COLO668 (cell line): ENCODE data around the gene LIX1L.
A peak's percentile ranks its signal among the peaks of the same experiment; 100 is the strongest.

Experiments used
- DNase-seq: peaks from one replicate; lab custom pipeline; 2025; ENCODE audit not compliant: unreplicated experiment; lab: John Stamatoyannopoulos, UW

The LIX1L gene

GRCh38 chr1:145985502-145986439 is 28.0 kb upstream of the LIX1L start:
- DNase-seq = peak; percentile 28

GRCh38 chr1:145985129-145985501 is 27.3 kb upstream of the LIX1L start:
- no peak for DNase-seq

DNA sequence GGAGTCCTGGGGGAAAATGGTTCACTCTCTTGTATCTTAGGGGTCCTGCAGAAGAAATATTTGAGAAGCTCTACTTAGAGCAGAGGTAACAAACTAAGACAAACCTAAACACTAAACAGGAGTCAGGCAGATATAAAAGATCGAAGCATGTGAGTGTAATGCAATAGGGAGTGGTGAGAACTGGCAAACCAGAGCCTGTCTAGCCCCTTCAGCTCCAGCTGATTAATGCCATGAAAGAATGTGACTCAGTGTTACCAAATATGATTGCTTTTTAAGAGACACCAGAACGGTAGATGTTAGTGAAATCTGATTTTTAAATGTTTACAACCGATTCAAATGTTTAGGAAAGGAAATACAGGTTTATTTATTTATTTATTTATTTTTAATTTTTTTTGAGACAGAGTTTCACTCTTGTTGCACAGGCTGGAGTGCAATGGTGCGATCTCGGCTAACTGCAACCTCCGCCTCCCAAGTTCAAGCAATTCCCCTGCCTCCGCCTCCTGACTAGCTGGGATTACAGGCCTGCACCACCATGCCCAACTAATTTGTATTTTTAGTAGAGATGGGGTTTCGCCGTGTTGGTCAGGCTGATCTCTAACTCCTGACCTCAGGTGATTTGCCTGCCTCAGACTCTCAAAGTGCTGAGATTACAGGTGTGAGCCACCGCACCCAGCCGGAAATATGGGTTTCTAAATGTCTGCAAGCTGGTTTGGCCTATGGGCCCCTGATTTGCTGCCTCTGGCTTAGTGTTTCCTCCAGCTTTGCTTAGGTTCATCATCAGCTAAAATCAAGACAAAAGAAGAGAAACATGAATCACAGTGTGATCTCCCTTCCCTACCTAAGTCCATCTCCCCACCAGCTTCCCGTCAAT is 26.4 kb upstream of the LIX1L start:
- DNase-seq = no peak

DNA sequence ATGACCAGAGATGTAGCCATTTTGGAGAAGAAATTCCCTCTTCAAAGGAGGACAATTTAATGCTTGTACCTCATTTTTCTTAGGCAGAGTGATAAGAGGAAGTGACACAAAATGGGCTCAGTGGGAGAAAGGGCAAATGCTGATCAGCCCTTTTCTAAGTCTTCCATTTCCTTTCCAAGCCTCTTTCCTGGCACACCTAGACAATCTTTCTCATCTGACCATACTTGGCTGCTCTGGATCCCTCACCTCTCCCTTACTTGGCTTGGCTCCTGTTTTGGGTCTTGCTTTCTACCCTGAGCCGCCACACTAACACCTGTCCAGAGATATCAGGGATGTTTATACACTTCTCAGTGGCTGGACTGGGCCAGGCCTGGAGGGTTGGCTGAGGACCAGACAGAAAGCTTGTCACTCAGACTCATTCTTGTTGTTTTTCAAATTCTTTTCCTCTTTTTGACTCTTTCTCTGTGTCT is 25.4 kb upstream of the LIX1L start:
- DNase-seq = no peak

GRCh38 chr1:145982010-145982723 is 24.4 kb upstream of the LIX1L start:
- no peak for DNase-seq

- no peak for DNase-seq
Observed at GRCh38 chr1:145980457-145980994, 22.7 kb upstream of the LIX1L start.

- DNase-seq = no peak
Observed at GRCh38 chr1:145979746-145980456, 22.1 kb upstream of the LIX1L start.

- peak; percentile 68 for DNase-seq
Observed at GRCh38 chr1:145978854-145979745, 21.3 kb upstream of the LIX1L start.

DNA sequence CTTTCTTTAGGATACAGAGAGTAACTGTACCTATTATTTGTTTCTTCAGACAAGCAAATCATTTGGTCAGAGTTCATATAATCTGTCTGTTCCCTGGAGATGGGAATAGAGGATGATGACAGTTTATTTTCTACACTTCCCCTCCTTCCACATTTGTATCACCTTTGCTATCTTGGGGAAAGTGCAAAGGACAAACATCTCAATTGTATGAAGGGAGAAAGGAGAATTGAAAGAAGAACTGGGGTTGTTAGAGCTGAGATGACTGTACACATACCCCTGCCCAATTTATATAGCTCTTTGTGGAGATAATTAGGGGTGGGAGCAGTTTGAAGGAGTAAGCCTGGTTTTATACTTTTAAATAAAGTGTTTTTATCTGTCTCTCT is 20.6 kb upstream of the LIX1L start:
- no peak for DNase-seq

GRCh38 chr1:145977486-145978470 is 20.0 kb upstream of the LIX1L start:
- peak; percentile 78 for DNase-seq

DNA sequence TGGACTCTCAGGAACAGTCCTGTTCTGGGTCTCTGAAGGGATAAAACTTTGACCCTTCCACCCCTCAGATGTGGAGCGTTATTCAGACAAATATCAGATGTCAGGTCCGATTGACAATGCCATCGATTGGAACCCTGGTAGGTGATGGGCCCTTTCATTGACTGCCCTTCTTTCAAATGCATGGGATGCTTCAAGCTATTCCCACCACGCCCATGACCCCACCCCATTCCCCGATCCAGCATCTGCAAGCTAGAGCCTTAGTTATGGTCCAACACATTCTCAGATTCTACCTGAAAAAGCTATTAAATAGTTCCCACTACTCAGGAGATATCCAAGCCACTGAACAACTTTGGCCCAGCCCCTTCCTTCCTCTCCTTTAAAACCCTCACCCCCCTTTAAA is 19.2 kb upstream of the LIX1L start:
- no peak for DNase-seq

GRCh38 chr1:145975216-145975615 is 17.4 kb upstream of the LIX1L start:
- no peak for DNase-seq

- no peak for DNase-seq
Observed at GRCh38 chr1:145974721-145975120, 16.9 kb upstream of the LIX1L start.

DNA sequence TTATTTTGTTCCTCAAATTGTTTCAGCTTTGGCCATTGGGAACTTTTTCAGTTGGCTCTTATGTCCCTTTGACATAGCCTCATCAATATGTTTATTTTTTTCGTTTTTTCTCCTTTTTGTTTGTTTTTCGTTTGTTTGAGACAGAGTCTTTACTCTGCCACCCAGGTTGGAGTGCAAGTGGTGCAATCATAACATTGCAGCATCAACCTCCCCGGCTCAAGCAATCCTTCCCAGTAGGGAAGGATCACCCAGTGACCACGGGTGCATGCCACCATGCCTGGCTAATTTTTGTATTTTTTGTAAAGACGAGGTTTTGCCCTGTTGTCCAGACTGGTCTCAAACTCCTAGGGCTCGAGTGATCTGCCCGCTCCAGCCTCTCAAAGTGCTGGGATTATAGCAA is 14.8 kb upstream of the LIX1L start:
- DNase-seq = no peak

DNA sequence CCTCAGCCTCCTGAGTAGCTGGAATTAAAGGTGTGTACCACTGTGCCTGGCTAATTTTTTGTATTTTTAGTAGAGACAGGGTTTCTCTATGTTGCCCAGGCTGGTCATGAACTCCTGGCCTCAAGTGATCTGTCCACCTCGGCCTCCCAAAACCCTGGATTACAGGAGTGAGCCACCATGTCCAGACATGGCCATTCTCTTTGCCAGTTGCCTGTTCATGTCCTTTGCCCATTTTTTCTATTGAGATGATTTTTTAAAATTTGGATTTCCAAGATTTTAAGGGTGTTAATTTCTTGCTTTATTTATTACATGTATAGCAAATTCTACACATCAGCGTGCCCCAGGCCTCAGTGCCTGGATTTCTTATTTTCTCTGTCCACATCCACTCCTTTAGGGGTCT is 9.5 kb upstream of the LIX1L start:
- no peak for DNase-seq

- no peak for DNase-seq
Observed at GRCh38 chr1:145965119-145965744, 7.4 kb upstream of the LIX1L start.

DNA sequence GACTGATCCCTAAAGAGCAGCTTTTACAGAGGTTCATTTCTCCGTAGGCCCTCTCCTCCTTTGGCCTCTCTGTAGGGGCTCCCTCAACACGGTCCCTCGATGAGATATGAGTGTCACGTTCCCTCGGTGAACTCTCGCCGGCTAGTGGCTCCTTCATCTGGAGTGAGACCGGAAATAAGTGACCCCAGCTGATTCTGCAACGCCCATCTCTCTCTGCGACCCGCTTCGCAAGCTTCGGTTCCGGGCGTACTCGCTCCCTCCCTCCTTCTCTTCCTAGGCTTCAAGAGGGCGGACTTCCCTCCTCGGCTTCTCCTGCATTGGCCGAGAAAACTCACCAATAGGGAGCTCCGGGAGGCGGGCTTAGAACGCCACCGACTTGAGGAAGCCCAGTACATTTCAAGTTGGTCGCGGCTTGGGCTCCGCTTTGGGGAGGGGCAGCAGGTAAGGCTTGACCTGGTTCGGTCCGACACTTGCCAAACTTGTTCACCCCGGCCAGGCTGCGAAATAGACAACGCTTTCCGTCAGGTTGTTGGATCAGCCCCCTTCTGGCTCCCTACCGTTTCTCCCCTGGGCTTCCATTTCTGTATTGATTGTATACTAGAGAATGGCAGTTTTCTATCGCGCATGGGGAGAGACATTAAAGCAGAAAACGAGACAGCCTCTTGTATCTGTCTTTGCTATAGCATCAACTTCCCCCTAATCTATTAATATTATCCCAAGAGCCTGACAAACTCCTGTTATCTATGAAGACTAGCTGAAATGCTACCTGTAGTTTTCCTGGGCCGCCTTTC is 6.7 kb upstream of the LIX1L start, which contains the start of the genes ANKRD34A and POLR3GL:
Gene ANKRD34A (minus strand): TSS at position 248 of the 791 bp plus-strand sequence. CDS start 2,816 bp downstream, outside the sequence.
Gene POLR3GL (plus strand): TSS at position 363 of the 791 bp plus-strand sequence. CDS start 10,176 bp downstream, outside the sequence.
- peak; percentile 94 for DNase-seq
